Measurements from ENCODE around the gene HOMER3. TPM values are rescaled to one million over a fixed set of nuclear protein-coding genes. Genes with fewer than 3 reads are reported as not detected.

Gene HOMER3
- total and polyA plus RNA-seq, 10 of the 15 experiments (the other 5 are each of a cell fraction or from before 2014, with no cell fraction given), result 0.18 to 10.6 (median 0.50) TPM; not detected in 2

DNA sequence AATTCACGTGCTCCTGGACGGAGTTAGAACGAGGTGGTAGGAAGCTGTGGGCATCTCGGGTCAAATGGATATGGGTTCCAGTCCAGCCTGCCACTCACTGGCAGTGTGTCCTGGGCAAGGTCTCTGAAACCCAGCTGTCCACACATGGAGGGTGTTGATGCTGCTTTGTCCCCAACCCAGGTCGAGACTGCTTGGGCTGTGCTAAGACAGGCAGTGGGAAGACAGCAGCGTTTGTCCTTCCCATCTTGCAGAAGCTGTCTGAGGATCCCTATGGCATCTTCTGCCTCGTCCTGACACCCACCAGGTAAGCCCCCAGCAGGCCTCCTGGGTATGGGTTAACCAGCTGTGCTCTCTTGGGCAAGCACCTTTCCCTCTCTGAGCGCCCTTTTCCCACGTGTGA lies 20.6 kb downstream of the HOMER3 start:
- no peaks in the 10 kb centered on the region for H3K9me3 ChIP-seq (replicated peaks; ENCODE audit: control insufficient read depth, insufficient read depth, low read length)
- H2AFZ ChIP-seq (ENCODE audit: control insufficient read depth, low read depth, low read length), result no peak overlapping the region
- SMC1A ChIA-PET (ENCODE audit: uncharacterized antibody, unreplicated experiment), result interaction anchor here (1.8 kb wide), 1 partner anchor 24 kb away, joined by 8 read pairs; no protein-coding TSS in a partner anchor
- peaks cover 43% of the 10 kb centered on the region for H3K79me2 ChIP-seq (ENCODE audit: control insufficient read depth, insufficient read depth, low read length)
- peak overlapping the region; percentile 91 for H3K9ac ChIP-seq (ENCODE audit: control insufficient read depth, insufficient read depth, low read length)
- 0 out of 2 replicates have a peak, but pooled peaks cover 3% of the 10 kb centered on the region for H4K20me1 ChIP-seq (ENCODE audit: control insufficient read depth, insufficient read depth)
- CTCF ChIA-PET, result interaction anchor here (0.6 to 1.7 kb wide), 2 partner anchors 55 to 105 kb away, joined by 3 read pairs; no protein-coding TSS in a partner anchor
- POLR2A ChIA-PET, result interaction anchor here (0.7 kb wide), 1 partner anchor 12 kb away, joined by 5 read pairs; no protein-coding TSS in a partner anchor
- 55% methylated on average over 9 of the region's 9 CpGs for WGBS (ENCODE audit: insufficient coverage, insufficient replicate concordance, low lambda C conversion rate, missing lambda C conversion rate)
- in situ Hi-C loops (cut with MboI), result no loop called here
- DNase-seq (ENCODE audit: low read depth, low spot score), result no peak
- peaks cover 8% of the 10 kb centered on the region for H3K4me1 ChIP-seq (ENCODE audit: control insufficient read depth, insufficient read depth, low read length)
- H3K36me3 ChIP-seq (ENCODE audit: control insufficient read depth in 2 of 2, insufficient read depth in 2 of 2, low read length in 1 of 2), result peaks cover 9 to 17% of the 10 kb centered on the region in 2 experiments
- RAD21 ChIA-PET (ENCODE audit: unreplicated experiment), result no interaction called here
- no peak for ATAC-seq
- H3K4me2 ChIP-seq (ENCODE audit: control insufficient read depth, insufficient read depth), result peak overlapping the region; percentile 99
- no peak for FAIRE-seq
- intact Hi-C loops (cut with micrococcal nuclease; ENCODE audit: unreplicated experiment), result no loop called here
- no TSS peak for BruUV-seq (replicated peaks)
- H3K27me3 ChIP-seq (replicated peaks in 1 of 2; ENCODE audit: control insufficient read depth in 2 of 2, insufficient read depth in 2 of 2, low read length in 1 of 2), result no peaks in the 10 kb centered on the region
- TF ChIP-seq, protein P1, sequence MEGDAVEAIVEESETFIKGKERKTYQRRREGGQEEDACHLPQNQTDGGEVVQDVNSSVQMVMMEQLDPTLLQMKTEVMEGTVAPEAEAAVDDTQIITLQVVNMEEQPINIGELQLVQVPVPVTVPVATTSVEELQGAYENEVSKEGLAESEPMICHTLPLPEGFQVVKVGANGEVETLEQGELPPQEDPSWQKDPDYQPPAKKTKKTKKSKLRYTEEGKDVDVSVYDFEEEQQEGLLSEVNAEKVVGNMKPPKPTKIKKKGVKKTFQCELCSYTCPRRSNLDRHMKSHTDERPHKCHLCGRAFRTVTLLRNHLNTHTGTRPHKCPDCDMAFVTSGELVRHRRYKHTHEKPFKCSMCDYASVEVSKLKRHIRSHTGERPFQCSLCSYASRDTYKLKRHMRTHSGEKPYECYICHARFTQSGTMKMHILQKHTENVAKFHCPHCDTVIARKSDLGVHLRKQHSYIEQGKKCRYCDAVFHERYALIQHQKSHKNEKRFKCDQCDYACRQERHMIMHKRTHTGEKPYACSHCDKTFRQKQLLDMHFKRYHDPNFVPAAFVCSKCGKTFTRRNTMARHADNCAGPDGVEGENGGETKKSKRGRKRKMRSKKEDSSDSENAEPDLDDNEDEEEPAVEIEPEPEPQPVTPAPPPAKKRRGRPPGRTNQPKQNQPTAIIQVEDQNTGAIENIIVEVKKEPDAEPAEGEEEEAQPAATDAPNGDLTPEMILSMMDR (IDR thresholded peaks at IDR 0.05 in 2 of 3, conservative IDR thresholded peaks at IDR 0.05 in 1 of 3; ENCODE audit: control insufficient read depth in 2 of 3, extremely low read depth in 1 of 3, insufficient read depth in 1 of 3, low read depth in 3 of 3, low read length in 3 of 3), result no peak
- TF ChIP-seq, protein P2, sequence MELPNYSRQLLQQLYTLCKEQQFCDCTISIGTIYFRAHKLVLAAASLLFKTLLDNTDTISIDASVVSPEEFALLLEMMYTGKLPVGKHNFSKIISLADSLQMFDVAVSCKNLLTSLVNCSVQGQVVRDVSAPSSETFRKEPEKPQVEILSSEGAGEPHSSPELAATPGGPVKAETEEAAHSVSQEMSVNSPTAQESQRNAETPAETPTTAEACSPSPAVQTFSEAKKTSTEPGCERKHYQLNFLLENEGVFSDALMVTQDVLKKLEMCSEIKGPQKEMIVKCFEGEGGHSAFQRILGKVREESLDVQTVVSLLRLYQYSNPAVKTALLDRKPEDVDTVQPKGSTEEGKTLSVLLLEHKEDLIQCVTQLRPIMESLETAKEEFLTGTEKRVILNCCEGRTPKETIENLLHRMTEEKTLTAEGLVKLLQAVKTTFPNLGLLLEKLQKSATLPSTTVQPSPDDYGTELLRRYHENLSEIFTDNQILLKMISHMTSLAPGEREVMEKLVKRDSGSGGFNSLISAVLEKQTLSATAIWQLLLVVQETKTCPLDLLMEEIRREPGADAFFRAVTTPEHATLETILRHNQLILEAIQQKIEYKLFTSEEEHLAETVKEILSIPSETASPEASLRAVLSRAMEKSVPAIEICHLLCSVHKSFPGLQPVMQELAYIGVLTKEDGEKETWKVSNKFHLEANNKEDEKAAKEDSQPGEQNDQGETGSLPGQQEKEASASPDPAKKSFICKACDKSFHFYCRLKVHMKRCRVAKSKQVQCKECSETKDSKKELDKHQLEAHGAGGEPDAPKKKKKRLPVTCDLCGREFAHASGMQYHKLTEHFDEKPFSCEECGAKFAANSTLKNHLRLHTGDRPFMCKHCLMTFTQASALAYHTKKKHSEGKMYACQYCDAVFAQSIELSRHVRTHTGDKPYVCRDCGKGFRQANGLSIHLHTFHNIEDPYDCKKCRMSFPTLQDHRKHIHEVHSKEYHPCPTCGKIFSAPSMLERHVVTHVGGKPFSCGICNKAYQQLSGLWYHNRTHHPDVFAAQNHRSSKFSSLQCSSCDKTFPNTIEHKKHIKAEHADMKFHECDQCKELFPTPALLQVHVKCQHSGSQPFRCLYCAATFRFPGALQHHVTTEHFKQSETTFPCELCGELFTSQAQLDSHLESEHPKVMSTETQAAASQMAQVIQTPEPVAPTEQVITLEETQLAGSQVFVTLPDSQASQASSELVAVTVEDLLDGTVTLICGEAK (IDR thresholded peaks at IDR 0.05; ENCODE audit: borderline replicate concordance), result no peak
- no peak for TF ChIP-seq RAD51 (IDR thresholded peaks at IDR 0.05)
- no peak for TF ChIP-seq ZBED1 (IDR thresholded peaks at IDR 0.05; ENCODE audit: borderline replicate concordance)
- no peak for TF ChIP-seq RBBP5 (conservative IDR thresholded peaks at IDR 0.05)
- TF ChIP-seq TCF7 (IDR thresholded peaks at IDR 0.05; ENCODE audit: borderline replicate concordance), result no peak
- no peak for TF ChIP-seq NR2F1 (conservative IDR thresholded peaks at IDR 0.05)
- no peak for TF ChIP-seq WRNIP1 (IDR thresholded peaks at IDR 0.05; ENCODE audit: borderline replicate concordance, low read depth, low read length)
- TF ChIP-seq, protein P3, sequence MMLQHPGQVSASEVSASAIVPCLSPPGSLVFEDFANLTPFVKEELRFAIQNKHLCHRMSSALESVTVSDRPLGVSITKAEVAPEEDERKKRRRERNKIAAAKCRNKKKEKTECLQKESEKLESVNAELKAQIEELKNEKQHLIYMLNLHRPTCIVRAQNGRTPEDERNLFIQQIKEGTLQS (IDR thresholded peaks at IDR 0.05; ENCODE audit: borderline replicate concordance, extremely low read depth, low read depth, low read length), result no peak
- TF ChIP-seq YBX1 (IDR thresholded peaks at IDR 0.05), result no peak
- TF ChIP-seq HDAC2 (IDR thresholded peaks at IDR 0.05), result no peak
- TF ChIP-seq, protein P4, sequence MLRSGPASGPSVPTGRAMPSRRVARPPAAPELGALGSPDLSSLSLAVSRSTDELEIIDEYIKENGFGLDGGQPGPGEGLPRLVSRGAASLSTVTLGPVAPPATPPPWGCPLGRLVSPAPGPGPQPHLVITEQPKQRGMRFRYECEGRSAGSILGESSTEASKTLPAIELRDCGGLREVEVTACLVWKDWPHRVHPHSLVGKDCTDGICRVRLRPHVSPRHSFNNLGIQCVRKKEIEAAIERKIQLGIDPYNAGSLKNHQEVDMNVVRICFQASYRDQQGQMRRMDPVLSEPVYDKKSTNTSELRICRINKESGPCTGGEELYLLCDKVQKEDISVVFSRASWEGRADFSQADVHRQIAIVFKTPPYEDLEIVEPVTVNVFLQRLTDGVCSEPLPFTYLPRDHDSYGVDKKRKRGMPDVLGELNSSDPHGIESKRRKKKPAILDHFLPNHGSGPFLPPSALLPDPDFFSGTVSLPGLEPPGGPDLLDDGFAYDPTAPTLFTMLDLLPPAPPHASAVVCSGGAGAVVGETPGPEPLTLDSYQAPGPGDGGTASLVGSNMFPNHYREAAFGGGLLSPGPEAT (IDR thresholded peaks at IDR 0.05; ENCODE audit: low read depth), result no peak
- H3K4me3 ChIP-seq, result peak overlapping the region; percentile 92
- H3K27ac ChIP-seq (ENCODE audit: control insufficient read depth, insufficient read depth), result 0 out of 2 replicates have a peak overlapping the region, but pooled peaks have one; percentile 47

Measured in GM12878 (cell line).